Dermis blood vessel endothelial cell (primary cell): ENCODE results near the gene FCRL5. TPM values are rescaled to one million over a fixed set of nuclear protein-coding genes. Genes with fewer than 3 reads are reported as not detected.

Source experiments
- DNase-seq: peaks from one replicate; pipeline ENCODE4 v3.0.0; 2010
- total RNA-seq: library from RNA; depleted of rRNA; stranded (reverse); fragments of >200 nt; gene quantifications from 2 replicates; pipeline ENCODE4 v1.2.3, GENCODE V29; 2014

FCRL5 gene
- total RNA-seq, 1 donor from 2014 or later = not detected

- DNase-seq = no peak
These were observed 28.4 kb downstream of the FCRL5 start for GRCh38 chr1:157523774-157524493.

- no peak for DNase-seq
These were observed 31.3 kb downstream of the FCRL5 start for GRCh38 chr1:157521056-157521455.

GRCh38 chr1:157520386-157520935, 31.9 kb downstream of the FCRL5 start:
- DNase-seq = no peak

- DNase-seq = no peak
These were observed 32.9 kb downstream of the FCRL5 start for GRCh38 chr1:157519451-157519850.

GRCh38 chr1:157517016-157517415, 35.3 kb downstream of the FCRL5 start:
- DNase-seq = no peak

- no peak for DNase-seq
These were observed 36.6 kb downstream of the FCRL5 start for GRCh38 chr1:157515709-157516108.

- no peak for DNase-seq
These were observed 37.2 kb downstream of the FCRL5 start for GRCh38 chr1:157515141-157515540.

- no peak for DNase-seq
These were observed 40.0 kb downstream of the FCRL5 start for GRCh38 chr1:157512036-157512969.

GRCh38 chr1:157509546-157510232, 42.6 kb downstream of the FCRL5 start:
- no peak for DNase-seq

- DNase-seq = peak; percentile 77
These were observed 46.6 kb downstream of the FCRL5 start for GRCh38 chr1:157505481-157506272.

GRCh38 chr1:157504646-157505045, 47.7 kb downstream of the FCRL5 start:
- no peak for DNase-seq

- DNase-seq = no peak
These were observed 52.8 kb downstream of the FCRL5 start for GRCh38 chr1:157499521-157499920.

- no peak for DNase-seq
These were observed 53.6 kb downstream of the FCRL5 start for GRCh38 chr1:157498736-157499090.

- DNase-seq = no peak
These were observed 54.2 kb downstream of the FCRL5 start for GRCh38 chr1:157497987-157498735.

- no peak for DNase-seq
These were observed 55.0 kb downstream of the FCRL5 start for GRCh38 chr1:157497284-157497683.

- peak; percentile 63 for DNase-seq
These were observed 56.2 kb downstream of the FCRL5 start for GRCh38 chr1:157496121-157496526.

- DNase-seq = no peak
These were observed 57.0 kb downstream of the FCRL5 start for GRCh38 chr1:157495285-157495684.

GRCh38 chr1:157494093-157494492, 58.2 kb downstream of the FCRL5 start:
- no peak for DNase-seq

GRCh38 chr1:157490467-157491165, 61.7 kb downstream of the FCRL5 start:
- DNase-seq = peak; percentile 78

- DNase-seq = no peak
These were observed 64.2 kb downstream of the FCRL5 start for GRCh38 chr1:157488156-157488555.

GRCh38 chr1:157487504-157487903, 64.8 kb downstream of the FCRL5 start:
- DNase-seq = no peak
